WTC11 (cell line): ENCODE measurements around the gene DIABLO. TPM values are rescaled to one million over a fixed set of nuclear protein-coding genes. Genes with fewer than 3 reads are reported as not detected.

ENCODE experiments used
- ATAC-seq: fragments of 200-7000 bp; cut with Tn5 transposase; 2 replicates; pipeline ENCODE4 v1.10.0; 2021; ENCODE audit warnings: mild to moderate bottlenecking, moderate library complexity
- Bru-seq: library from RNA; stranded (reverse); fragments of 400-500 nt; gene quantifications from one replicate; lab custom pipeline; 2021; lab: Mats Ljungman, UMichigan
- CTCF ChIA-PET: fragments of 300-600 bp; sonication (Branson Sonifier 250); formaldehyde crosslinking; loops from one replicate; lab custom pipeline; 2021; ENCODE audit warnings: antibody characterized with exemption; lab: Charles Lee
- POLR2A ChIA-PET: fragments of 350-600 bp; sonication (Branson Sonifier 250); formaldehyde crosslinking; loops from one replicate; lab custom pipeline; 2021; ENCODE audit warnings: antibody characterized with exemption; lab: Charles Lee
- DNase-seq: peaks from one replicate; pipeline ENCODE4 v3.0.0; 2021; ENCODE audit warnings: low spot score
- H3K27ac Mint-ChIP-seq: 2 replicates; pipeline ENCODE4 v1.8.0; 2021; ENCODE audit warnings: mixed read lengths
- H3K27me3 Mint-ChIP-seq: 2 replicates; pipeline ENCODE4 v1.8.0; 2021; ENCODE audit warnings: low read depth, mild to moderate bottlenecking, moderate library complexity, mixed read lengths
- H3K36me3 Mint-ChIP-seq: 2 replicates; pipeline ENCODE4 v1.8.0; 2021; ENCODE audit warnings: mixed read lengths
- H3K4me1 Mint-ChIP-seq: 2 replicates; pipeline ENCODE4 v1.8.0; 2022; ENCODE audit warnings: mixed read lengths
- H3K4me3 Mint-ChIP-seq: 2 replicates; pipeline ENCODE4 v1.8.0; 2021; ENCODE audit warnings: mild to moderate bottlenecking, moderate library complexity, mixed read lengths
- H3K9me3 Mint-ChIP-seq: 2 replicates; pipeline ENCODE4 v1.8.0; 2021; ENCODE audit warnings: mixed read lengths
- CREM ChIP-seq: sonication (generic); formaldehyde crosslinking; IDR thresholded peaks from 2 replicates; pipeline ENCODE4 v1.8.1; 2022; ENCODE audit warnings: mild to moderate bottlenecking, missing genetic modification reagents, moderate library complexity
- E2F1 ChIP-seq: sonication (generic); formaldehyde crosslinking; IDR thresholded peaks from 2 replicates; pipeline ENCODE4 v1.8.0; 2022; ENCODE audit warnings: mild to moderate bottlenecking, missing genetic modification reagents
- ETV6 ChIP-seq: sonication (generic); formaldehyde crosslinking; IDR thresholded peaks from 2 replicates; pipeline ENCODE4 v1.8.1; 2022; ENCODE audit warnings: mild to moderate bottlenecking, missing genetic modification reagents
- FOXK1 ChIP-seq: sonication (generic); formaldehyde crosslinking; IDR thresholded peaks from 2 replicates; pipeline ENCODE4 v1.8.0; 2022; ENCODE audit warnings: mild to moderate bottlenecking, moderate library complexity, missing genetic modification reagents
- FOXP4 ChIP-seq: sonication (generic); formaldehyde crosslinking; IDR thresholded peaks from 2 replicates; pipeline ENCODE4 v1.8.0; 2022; ENCODE audit warnings: mild to moderate bottlenecking, missing genetic modification reagents
- GABPB1 ChIP-seq: sonication (generic); formaldehyde crosslinking; IDR thresholded peaks from 2 replicates; pipeline ENCODE4 v1.8.1; 2023; ENCODE audit warnings: mild to moderate bottlenecking, missing genetic modification reagents
- HMGA2 ChIP-seq: fragments of 250-450 bp; sonication (Bioruptor Pico); IDR thresholded peaks from 2 replicates; pipeline ENCODE4 v1.4.0; 2021; ENCODE audit warnings: mild to moderate bottlenecking, moderate library complexity
- NFATC4 ChIP-seq: fragments of 250-450 bp; sonication (Bioruptor Pico); IDR thresholded peaks from 2 replicates; pipeline ENCODE4 v1.9.0; 2021; ENCODE audit warnings: mild to moderate bottlenecking
- PRDM15 ChIP-seq: sonication (generic); formaldehyde crosslinking; IDR thresholded peaks from 2 replicates; pipeline ENCODE4 v1.8.0; 2022; ENCODE audit warnings: missing genetic modification reagents
- TEAD1 ChIP-seq: sonication (generic); formaldehyde crosslinking; IDR thresholded peaks from 2 replicates; pipeline ENCODE4 v1.8.0; 2022; ENCODE audit warnings: mild to moderate bottlenecking, missing genetic modification reagents
- TEAD4 ChIP-seq: sonication (generic); formaldehyde crosslinking; IDR thresholded peaks from 2 replicates; pipeline ENCODE4 v1.8.0; 2022; ENCODE audit warnings: mild to moderate bottlenecking, missing genetic modification reagents
- USF1 ChIP-seq: sonication (generic); formaldehyde crosslinking; IDR thresholded peaks from 2 replicates; pipeline ENCODE4 v1.8.0; 2022; ENCODE audit warnings: mild to moderate bottlenecking, missing genetic modification reagents
- USF2 ChIP-seq: sonication (generic); formaldehyde crosslinking; IDR thresholded peaks from 2 replicates; pipeline ENCODE4 v1.8.1; 2023; ENCODE audit warnings: mild to moderate bottlenecking, missing genetic modification reagents, moderate library complexity
- ZBTB43 ChIP-seq: sonication (generic); formaldehyde crosslinking; IDR thresholded peaks from 2 replicates; pipeline ENCODE4 v1.8.1; 2023; ENCODE audit warnings: mild to moderate bottlenecking, missing genetic modification reagents
- ZNF263 ChIP-seq: sonication (generic); formaldehyde crosslinking; IDR thresholded peaks from 2 replicates; pipeline ENCODE4 v1.8.1; 2022; ENCODE audit warnings: low read depth, mild to moderate bottlenecking, moderate library complexity, missing genetic modification reagents
- ZNF281 ChIP-seq: sonication (generic); formaldehyde crosslinking; IDR thresholded peaks from 2 replicates; pipeline ENCODE4 v1.8.0; 2023; ENCODE audit warnings: mild to moderate bottlenecking, missing genetic modification reagents
- ZNF317 ChIP-seq: sonication (generic); formaldehyde crosslinking; IDR thresholded peaks from 2 replicates; pipeline ENCODE4 v1.8.1; 2023; ENCODE audit warnings: low read depth, mild to moderate bottlenecking, moderate library complexity, missing genetic modification reagents, borderline replicate concordance
- ZNF416 ChIP-seq: fragments of 250-450 bp; sonication (Bioruptor Pico); IDR thresholded peaks from 2 replicates; pipeline ENCODE4 v1.9.0; 2021; ENCODE audit warnings: mild to moderate bottlenecking, inconsistent platforms
- long read RNA-seq, 3 experiments: library from RNA in 1 of 3; library from capped mRNA in 1 of 3; library from polyadenylated mRNA in 1 of 3; unstranded in 2 of 3; stranded (forward) in 1 of 3; transcript quantifications; one replicate each; pipeline ENCODE4 v2.0.0, GENCODE V29; 2021
- total RNA-seq: library from RNA; stranded (reverse); gene quantifications from 3 replicates; pipeline ENCODE4 v1.2.3, GENCODE V29; 2021
- TF ChIP-seq, protein P1 (sequence below): sonication (generic); formaldehyde crosslinking; IDR thresholded peaks from 2 replicates; pipeline ENCODE4 v1.8.1; 2022; ENCODE audit warnings: mild to moderate bottlenecking, moderate library complexity, missing genetic modification reagents

The DIABLO gene
- total RNA-seq, result 57.3 to 62.4 TPM (median 61.7 TPM) in 3 replicates
- Bru-seq, nascent RNA, result percentile 94 among the genes with signal in this experiment
- long read RNA-seq, experiment 1, transcript DIABLO-202 (6 exons, 1,336 nt), result minor isoform, 26 of 175 reads
- long read RNA-seq, experiment 1, transcript DIABLO-203 (5 exons, 1,338 nt), result minor isoform, 7 of 175 reads
- long read RNA-seq, experiment 1, transcript DIABLO-215 (5 exons, 2,569 nt), result minor isoform, 5 of 175 reads
- long read RNA-seq, experiment 1, transcript DIABLO-207 (6 exons, 1,471 nt), result major isoform, 121 of 175 reads
- long read RNA-seq, experiment 1, partial matches to known transcripts, result 3 of 175 reads
- long read RNA-seq, experiment 1, other reads (novel, unspliced or antisense), result 7 of 175 reads
- long read RNA-seq, experiment 2, transcript DIABLO-207 (6 exons, 1,471 nt), result major isoform, 52 of 80 reads
- long read RNA-seq, experiment 2, transcript DIABLO-202 (6 exons, 1,336 nt), result minor isoform, 9 of 80 reads
- long read RNA-seq, experiment 2, partial matches to known transcripts, result 0 of 80 reads
- long read RNA-seq, experiment 2, other reads (novel, unspliced or antisense), result 8 of 80 reads
- long read RNA-seq, experiment 3, transcript DIABLO-207 (6 exons, 1,471 nt), result major isoform, 176 of 247 reads
- long read RNA-seq, experiment 3, transcript DIABLO-203 (5 exons, 1,338 nt), result minor isoform, 16 of 247 reads
- long read RNA-seq, experiment 3, transcript DIABLO-202 (6 exons, 1,336 nt), result minor isoform, 25 of 247 reads
- long read RNA-seq, experiment 3, transcript DIABLO-201 (7 exons, 1,418 nt), result minor isoform, 5 of 247 reads
- long read RNA-seq, experiment 3, partial matches to known transcripts, result 3 of 247 reads
- long read RNA-seq, experiment 3, other reads (novel, unspliced or antisense), result 14 of 247 reads

DNA sequence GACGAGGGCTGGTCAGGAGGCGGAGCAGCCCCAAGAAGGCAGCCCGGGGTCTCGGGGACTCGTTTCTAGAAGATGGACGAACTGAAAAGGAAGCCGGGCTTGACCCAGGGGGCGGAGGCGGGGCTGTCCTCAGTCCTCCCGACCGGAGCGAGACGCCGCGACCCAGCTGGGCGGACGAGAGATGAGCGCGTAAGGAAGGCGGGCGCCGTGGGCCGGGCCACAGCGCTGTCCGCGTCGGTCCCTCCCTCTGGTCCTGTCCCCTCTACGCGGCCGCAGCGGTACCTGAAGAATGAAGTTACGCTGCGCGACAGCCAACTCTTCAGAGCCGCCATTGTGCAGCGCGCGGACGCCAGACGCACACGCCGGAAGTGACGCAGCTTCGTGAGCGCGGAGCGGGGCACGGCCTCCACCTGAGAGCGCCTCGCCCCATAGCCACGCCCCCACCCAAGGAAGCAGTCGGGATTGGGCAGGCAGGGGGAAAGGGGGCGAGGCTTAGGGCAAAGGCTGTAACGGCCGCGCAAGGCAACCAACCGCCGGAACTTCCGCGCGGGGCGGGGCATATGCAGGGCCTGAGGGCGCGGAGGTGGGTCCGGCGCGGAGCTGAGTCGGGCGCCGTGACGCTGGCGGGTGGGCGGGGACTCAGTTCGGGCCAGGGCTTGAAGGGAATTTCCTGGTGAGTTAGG is at the start of gene DIABLO:
TSS of gene DIABLO (minus strand) at position 370 of the 683 bp plus-strand sequence. CDS start at position 332, 38 bp downstream.
- Mint-ChIP-seq H3K27ac (peak within 1 kb of the TSS; percentile 91), H3K9me3 (no peaks in the 10 kb centered on the region), H3K36me3 (peaks cover 31% of the 10 kb centered on the region), H3K27me3 (no peaks in the 10 kb centered on the region; the same call in 1 of the 2 replicates), H3K4me1 (peaks cover 24% of the 10 kb centered on the region), H3K4me3 (peak within 1 kb of the TSS; percentile 89)
- DNase-seq (peak; percentile 100), ATAC-seq (peak; percentile 96)
- ChIA-PET POLR2A (interaction anchor here (0.8 to 2.0 kb wide), 7 partner anchors 22 to 275 kb away, joined by 3 to 15 read pairs (median 4); partner anchors contain the start of genes B3GNT4, LRRC43 and ZCCHC8), CTCF (interaction anchor here (0.6 to 1.4 kb wide), 5 partner anchors 35 to 530 kb away, joined by 3 to 6 read pairs (median 3); partner anchors contain the start of genes CFAP251 and DENR)
- no peak for TF ChIP-seq E2F1
- TF ChIP-seq, protein P1, sequence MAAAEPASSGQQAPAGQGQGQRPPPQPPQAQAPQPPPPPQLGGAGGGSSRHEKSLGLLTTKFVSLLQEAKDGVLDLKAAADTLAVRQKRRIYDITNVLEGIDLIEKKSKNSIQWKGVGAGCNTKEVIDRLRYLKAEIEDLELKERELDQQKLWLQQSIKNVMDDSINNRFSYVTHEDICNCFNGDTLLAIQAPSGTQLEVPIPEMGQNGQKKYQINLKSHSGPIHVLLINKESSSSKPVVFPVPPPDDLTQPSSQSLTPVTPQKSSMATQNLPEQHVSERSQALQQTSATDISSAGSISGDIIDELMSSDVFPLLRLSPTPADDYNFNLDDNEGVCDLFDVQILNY (CRISPR knock-in tag), result peak; percentile 71; the same call in 1 of the 2 replicates
- 0 out of 2 replicates have a peak, but pooled peaks have one; percentile 57 for TF ChIP-seq ZNF281 (CRISPR knock-in tag)
- TF ChIP-seq ZNF416 (CRISPR knock-in tag), result 0 out of 2 replicates have a peak, but pooled peaks have one; percentile 38
- peak; percentile 97 for TF ChIP-seq CREM (CRISPR knock-in tag)
- no peak for TF ChIP-seq HMGA2
- TF ChIP-seq GABPB1, result peak; percentile 86
- TF ChIP-seq NFATC4 (CRISPR knock-in tag), result no peak
- peak; percentile 73; the same call in 1 of the 2 replicates for TF ChIP-seq FOXP4
- no peak for TF ChIP-seq ZNF263 (CRISPR knock-in tag)
- no peak for TF ChIP-seq ZBTB43 (CRISPR knock-in tag)
- TF ChIP-seq USF1 (CRISPR knock-in tag), result no peak
- TF ChIP-seq USF2 (CRISPR knock-in tag), result peak; percentile 53
- TF ChIP-seq TEAD4 (CRISPR knock-in tag), result no peak
- peak; percentile 92 for TF ChIP-seq ETV6
- 0 out of 2 replicates have a peak, but pooled peaks have one; percentile 67 for TF ChIP-seq TEAD1 (CRISPR knock-in tag)
- TF ChIP-seq FOXK1 (CRISPR knock-in tag), result peak; percentile 94; the same call in 1 of the 2 replicates
- no peak for TF ChIP-seq ZNF317
- TF ChIP-seq PRDM15 (CRISPR knock-in tag), result no peak; the same call in 1 of the 2 replicates
